Stimulated activated CD8-positive, alpha-beta memory T cell treated with anti-CD3 and anti-CD28 coated beads, Interleukin-15, amount 100 ng/mL, for 4 hours (primary cell): ENCODE measurements around the gene ANKS3.

Experiments
- DNase-seq, 2 donors: peaks; one replicate each; pipeline ENCODE4 v3.0.0-alpha.2; 2020; ENCODE audit warnings: low read depth in 2 of 2

Gene ANKS3

DNA sequence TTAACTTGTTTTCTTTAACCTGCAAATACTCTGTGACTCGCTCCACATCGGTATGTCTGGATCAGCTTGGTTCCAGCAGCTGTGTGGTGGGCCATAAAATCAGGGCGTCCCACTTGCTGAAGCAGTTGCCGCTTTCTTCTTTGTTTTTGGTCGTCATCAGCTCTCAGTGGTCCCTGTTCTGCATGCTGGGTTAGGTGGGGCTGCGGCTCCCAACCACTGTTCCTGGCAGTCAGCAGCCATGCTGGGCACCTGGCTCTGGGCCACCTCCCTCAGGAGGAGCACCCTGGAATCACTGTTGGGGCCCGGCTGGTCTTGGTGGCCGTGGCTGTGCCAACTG, 86.5 kb downstream of the ANKS3 start:
- no peak for DNase-seq

DNA sequence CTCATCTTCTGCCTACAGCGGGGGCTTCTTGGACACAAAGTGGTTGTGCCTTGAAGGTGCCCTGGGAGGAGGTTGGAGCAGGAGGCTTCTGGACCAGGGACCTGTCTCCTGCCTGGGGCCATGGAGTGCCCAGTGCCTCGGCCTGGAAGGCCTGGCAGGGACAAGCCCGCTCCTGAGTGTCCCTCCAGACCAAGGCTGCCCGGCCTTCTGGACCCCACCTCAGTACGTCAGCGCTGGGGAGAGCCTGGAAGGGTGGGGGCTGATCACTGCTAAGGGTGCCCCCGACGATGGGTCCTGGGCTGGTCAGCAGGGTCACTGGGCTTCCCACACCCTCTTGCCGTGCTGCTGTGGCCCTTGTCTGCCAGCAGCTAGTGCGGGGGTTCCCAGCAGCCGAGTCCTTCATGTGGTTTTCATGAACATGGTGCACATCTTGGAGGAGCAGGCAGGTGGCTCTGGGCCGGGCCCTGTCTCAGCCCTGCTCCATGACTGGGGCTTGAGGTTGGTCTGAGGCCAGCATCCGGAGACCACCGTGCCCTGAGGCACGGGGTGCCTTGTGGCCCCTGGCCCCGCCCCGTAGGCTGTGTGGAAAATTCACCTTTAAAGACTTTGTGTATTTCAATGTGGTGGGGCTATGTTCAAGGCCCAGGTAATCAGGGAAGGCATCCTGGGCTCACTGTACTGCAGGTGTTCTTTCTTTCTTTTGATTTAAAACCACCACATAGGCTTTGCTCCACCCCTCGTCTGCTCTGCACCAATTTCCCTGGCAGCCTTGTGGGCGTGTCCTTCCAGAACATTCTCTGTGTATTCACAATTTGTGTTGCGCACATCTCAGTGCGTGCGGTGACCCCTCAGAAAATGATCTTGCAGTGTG, 87.1 kb downstream of the ANKS3 start:
- DNase-seq = no peak
